Right lung (tissue), 5 donors: ENCODE measurements around the gene PIK3R4. TPM values are rescaled to one million over a fixed set of nuclear protein-coding genes. Genes with fewer than 3 reads are reported as not detected.

Experiments used
- DNase-seq, 2 donors: peaks; one replicate each; pipeline ENCODE4 v3.0.0-alpha.2; 2013
- polyA plus RNA-seq, 5 donors: library from polyadenylated mRNA; unstranded; fragments of 120-200 nt; gene quantifications; one replicate each; pipeline versions ENCODE4 v1.2.1 to v1.2.3, GENCODE V29; 2013; ENCODE audit warnings: inconsistent platforms in 1 of 5, low replicate concordance in 1 of 5; ENCODE audit not compliant: insufficient read length in 5 of 5, insufficient read depth in 1 of 5

PIK3R4 gene
- polyA plus RNA-seq, 5 donors, result 44.4 to 50.9 (median 49.2) TPM

DNA sequence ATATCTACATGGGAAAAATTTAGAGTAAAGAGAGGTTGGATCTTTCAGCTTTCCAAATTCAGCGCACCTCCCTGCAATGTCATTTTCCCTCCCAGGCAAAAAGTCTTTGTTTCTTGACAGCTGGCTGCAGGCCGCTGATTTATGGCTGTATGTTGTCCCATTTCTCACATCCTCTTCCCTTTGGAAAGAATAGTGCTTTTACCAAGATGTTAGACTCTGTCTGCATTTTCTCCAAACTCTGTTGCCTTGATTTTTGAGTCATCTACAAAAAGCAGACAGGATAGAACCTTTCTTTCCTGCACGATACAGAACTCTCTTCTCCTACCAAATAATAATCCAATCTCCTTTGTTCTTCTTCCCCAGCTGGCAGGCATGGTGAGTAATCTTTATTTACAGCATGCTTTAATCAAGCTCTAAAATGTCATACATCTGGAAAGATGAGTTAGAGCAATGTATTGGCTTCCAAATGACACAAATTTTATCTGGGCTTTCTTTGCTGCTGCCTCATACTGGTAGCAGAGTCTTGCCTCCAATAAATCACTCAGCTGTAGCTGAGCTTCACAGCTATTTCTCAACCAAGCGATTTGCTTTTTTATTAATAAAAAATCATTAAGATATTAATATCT lies 101.9 kb downstream of the PIK3R4 start:
- DNase-seq, result no peak

DNA sequence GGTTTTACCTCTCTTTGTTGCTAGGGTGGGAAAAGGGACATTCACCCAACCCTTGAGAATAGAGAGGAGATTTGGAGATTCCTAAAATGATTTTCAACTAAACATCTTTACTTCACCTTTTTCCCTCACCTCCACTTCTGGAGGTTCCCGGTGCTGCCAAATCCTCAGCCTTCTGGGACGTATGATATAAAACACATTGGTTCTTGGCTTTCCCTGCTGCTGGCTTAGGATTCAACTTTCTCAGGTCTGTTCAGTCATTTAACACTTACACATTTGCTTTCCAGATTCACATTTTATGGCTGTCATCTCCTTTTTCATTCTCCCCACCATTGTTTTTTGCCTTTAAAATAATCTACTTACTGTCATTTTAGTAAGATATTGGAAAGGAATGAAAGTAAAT lies 106.6 kb downstream of the PIK3R4 start:
- no peak for DNase-seq

- no peak for DNase-seq
Measured at GRCh38 chr3:130636480-130637234, 110.0 kb downstream of the PIK3R4 start.

DNA sequence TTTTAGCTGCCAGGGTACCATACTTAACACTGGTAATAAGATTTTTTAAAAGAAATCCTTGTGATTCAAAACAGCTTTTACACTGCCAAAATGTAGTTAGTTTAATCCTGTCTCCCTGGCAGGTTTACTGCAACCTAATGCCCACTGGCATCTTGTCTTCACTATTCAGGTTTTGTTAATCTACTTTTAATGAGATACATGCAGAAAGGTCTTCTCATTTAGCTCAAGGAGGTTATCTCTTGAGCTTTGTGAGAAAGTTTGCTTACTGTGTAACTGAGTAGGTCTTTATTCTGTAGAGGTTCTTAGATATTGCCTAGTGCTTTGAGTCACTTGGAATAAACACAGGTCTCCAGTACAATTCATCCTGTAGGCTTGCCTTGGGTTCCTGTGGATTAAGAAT lies 110.7 kb downstream of the PIK3R4 start:
- DNase-seq, result no peak

DNA sequence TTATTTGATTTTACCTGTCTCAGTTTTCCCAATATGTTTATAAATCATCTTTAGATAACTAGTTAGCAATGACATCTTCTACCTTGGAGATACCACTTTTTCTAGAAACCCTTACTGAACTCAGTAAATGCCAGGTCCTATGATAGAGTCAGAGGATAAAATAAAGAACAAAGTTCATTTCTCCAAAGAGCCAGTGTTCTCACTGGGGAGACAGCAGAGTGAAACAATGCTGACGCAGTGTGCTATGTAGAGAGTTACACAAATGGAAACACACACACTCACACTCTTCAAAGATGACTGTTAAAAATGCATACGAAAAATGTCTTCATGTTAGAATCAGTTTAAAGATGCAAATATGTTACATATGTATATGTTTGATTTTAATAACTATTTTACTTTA lies 111.3 kb downstream of the PIK3R4 start:
- no peak for DNase-seq

Other genes starting within 250 kb of the PIK3R4 start
- gene COL6A6, start 229.7 kb downstream of the PIK3R4 start, polyA plus RNA-seq, result 10 to 100 TPM; 33.0 to 59.3 (median 54.3) TPM
- gene ATP2C1, start 147.3 kb upstream of the PIK3R4 start, polyA plus RNA-seq, result 100 to 1,000 TPM in 4 of 5 donors, 10 to 100 TPM in 1; 89.4 to 155 (median 142) TPM